GM18498 (cell line): ENCODE results near the gene SV2C.
"Not testable (repeated sequence)": the region's sequence is repeated elsewhere in the genome, so short reads cannot be mapped to it uniquely, and the experiment has no call there.

Source experiments
- ATAC-seq: cut with Tn5 transposase; IDR thresholded peaks from one replicate; pipeline ENCODE4 v1.9.1; 2021; ENCODE audit warnings: mild to moderate bottlenecking, moderate library complexity; ENCODE audit not compliant: unreplicated experiment

The SV2C gene

GRCh38 chr5:76334574-76334973 is 251.4 kb downstream of the SV2C start:
- ATAC-seq = no peak

- ATAC-seq = not testable (repeated sequence)
Observed at GRCh38 chr5:76335451-76335850, 252.3 kb downstream of the SV2C start.

- not testable (repeated sequence) for ATAC-seq
Observed at GRCh38 chr5:76336253-76336809, 253.1 kb downstream of the SV2C start.

GRCh38 chr5:76337953-76338451 is 254.8 kb downstream of the SV2C start:
- ATAC-seq = peak; percentile 66

- no peak for ATAC-seq
Observed at GRCh38 chr5:76339919-76340318, 256.7 kb downstream of the SV2C start.

- no peak for ATAC-seq
Observed at GRCh38 chr5:76341651-76342334, 258.6 kb downstream of the SV2C start.

GRCh38 chr5:76342474-76342873 is 259.3 kb downstream of the SV2C start:
- no peak for ATAC-seq

GRCh38 chr5:76345582-76345981 is 262.4 kb downstream of the SV2C start:
- ATAC-seq = no peak

GRCh38 chr5:76351176-76351575 is 268.0 kb downstream of the SV2C start:
- peak; percentile 19 for ATAC-seq

- ATAC-seq = peak; percentile 99
Observed at GRCh38 chr5:76351577-76351976, 268.4 kb downstream of the SV2C start.

GRCh38 chr5:76356887-76357286 is 273.7 kb downstream of the SV2C start:
- no peak for ATAC-seq

GRCh38 chr5:76363352-76364225 is 280.4 kb downstream of the SV2C start:
- no peak for ATAC-seq

GRCh38 chr5:76364226-76364589 is 281.0 kb downstream of the SV2C start:
- no peak for ATAC-seq

- no peak for ATAC-seq
Observed at GRCh38 chr5:76365561-76365960, 282.4 kb downstream of the SV2C start.

- no peak for ATAC-seq
Observed at GRCh38 chr5:76366596-76366995, 283.4 kb downstream of the SV2C start.

GRCh38 chr5:76367623-76368371 is 284.6 kb downstream of the SV2C start:
- ATAC-seq = peak; percentile 60

GRCh38 chr5:76368941-76369340 is 285.8 kb downstream of the SV2C start:
- ATAC-seq = no peak

GRCh38 chr5:76369668-76370067 is 286.5 kb downstream of the SV2C start:
- not testable (repeated sequence) for ATAC-seq

GRCh38 chr5:76371960-76372322 is 288.8 kb downstream of the SV2C start:
- no peak for ATAC-seq

GRCh38 chr5:76372323-76373054 is 289.3 kb downstream of the SV2C start:
- no peak for ATAC-seq
